Measurements from ENCODE around the gene SLC6A6.

Gene SLC6A6

DNA sequence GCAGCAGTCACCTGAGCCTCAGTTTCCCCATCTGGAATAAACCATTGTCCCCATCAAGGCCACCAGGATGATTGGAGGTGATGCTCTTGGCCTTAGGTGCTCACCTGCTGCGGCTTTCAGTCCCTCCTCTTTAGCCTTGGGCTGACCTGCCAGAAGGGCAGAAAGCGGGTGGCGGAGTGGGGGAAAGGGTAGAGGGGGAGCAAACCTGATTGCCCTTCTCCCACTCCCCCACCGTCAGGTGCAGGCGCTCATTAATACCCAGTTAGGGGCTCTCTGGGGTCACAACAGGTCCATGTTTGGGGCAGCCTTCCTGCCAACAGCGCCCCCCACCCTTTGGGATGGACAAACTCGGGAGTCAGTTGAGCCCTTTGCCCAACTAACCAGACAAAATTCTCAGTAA, 87.2 kb downstream of the SLC6A6 start:
- no peak for FAIRE-seq

DNA sequence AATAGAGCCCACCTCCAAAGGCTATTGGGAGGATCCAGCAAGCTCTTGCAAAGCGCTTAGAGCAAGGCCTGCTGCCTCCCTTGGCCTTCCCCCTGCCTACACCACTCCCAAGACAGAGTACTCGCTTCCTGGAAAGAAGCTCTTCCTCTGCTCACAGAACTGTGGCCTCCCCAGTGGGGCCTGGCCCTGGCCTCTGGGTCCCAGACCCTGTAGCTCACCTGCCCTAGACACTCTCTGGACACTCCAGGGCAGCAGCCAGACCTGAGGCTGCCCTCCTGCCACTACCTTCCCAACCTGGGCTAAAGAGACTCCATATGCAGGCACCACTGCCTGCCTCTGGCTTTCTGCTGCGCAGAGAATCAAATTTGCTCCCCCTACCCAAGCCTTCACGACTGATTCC, 87.8 kb downstream of the SLC6A6 start:
- FAIRE-seq, result no peak

DNA sequence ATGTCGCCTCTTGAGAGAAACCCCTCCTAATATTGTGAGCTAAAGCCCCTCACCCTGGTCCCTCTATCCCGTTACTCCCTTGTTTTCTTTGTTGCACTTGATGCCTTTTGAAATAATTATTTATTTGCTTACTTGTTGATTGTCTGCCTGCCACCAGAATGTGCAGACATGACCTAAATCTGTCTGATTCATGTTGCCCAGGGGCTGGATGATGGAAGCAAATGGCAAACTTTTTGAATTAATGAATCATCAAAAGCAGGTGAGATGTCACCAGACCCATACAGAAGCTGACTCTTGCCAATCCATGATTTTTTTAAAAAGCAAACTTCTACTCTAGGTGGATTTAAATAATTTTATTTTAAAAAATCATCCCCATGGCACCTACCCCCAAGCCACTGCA, 88.4 kb downstream of the SLC6A6 start:
- FAIRE-seq, result no peak

DNA sequence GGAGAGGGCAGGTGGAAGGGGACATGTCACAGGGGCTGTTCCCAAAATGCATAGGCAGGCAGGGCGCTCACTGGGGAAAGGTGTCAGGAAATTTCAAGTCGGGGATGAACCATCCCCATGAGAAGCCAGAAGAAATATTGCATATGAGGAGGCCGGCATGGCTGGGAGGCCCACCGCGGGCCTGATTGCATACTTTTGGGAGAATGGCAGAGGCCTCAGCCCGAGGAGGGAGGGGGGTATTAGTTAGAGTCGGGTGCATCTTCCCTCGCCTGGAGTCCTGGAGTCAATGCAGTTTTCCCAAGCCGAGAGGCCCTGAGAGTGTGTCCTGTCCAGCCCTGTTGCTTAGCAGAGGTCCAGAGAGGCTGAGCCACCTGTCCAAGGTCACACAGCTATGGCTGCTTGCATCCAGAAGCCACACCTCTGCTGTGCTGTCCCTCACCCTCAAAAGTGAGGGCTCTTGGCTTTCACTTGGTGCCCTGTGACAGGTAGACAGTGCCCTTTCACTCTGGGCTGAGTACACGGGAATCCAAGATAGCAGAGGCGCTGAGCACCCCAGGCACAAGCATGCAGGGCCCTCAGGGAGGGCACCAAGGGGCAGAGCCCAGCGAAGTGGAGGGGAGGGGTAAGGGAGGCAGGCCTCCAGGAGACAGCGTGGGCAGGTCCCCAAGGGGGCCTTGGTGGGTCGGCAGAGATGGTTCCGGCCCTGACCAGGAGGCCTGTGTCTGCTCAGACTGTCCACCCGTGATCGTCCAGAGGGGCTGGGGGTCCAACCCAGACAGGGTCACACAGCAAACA, 89.2 kb downstream of the SLC6A6 start:
- FAIRE-seq, result no peak

DNA sequence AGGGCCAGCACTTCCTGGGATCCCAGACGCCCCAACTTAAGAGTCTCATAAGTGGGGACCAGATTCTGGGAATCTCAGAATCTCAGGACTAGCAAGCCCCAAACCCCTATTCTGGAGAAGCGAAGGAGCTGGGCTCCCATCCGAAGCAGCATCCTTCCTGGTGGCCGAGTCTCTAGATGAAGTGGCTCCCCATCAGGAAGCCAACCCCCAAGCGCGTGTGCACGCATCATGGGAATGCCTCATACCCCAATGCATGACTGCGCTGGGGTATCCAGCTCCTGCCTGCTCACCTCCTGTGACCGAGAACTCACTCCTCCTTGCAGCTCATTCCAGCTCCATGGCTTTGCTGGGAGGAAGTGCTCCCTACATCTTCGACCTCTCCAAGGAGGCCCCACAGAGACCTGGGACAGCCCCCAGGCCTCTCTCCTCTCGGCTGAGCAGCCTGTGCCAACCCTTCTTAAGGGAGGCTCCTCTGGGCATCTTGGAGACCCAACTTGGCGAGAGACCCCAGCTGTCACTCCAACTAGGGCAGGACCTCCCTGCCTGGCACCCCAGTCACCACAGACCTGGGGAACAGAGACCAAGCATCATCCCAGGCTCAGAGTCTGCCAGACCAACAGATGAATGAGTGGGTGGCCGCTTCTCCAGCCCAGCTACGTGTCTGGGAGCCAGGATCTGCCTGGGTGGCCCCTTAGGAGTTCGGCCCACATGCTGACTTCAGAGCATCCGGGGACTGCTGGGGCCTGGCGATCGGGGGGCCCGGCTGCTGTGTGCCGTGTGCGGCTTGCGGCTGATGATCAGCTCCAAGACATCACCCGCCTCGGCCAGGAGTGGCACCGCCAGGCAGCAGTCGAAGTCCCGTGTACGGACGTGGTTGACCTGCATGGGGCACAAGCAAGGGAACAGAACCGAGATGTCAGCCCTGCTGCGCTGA, 90.8 kb downstream of the SLC6A6 start:
- no peak for FAIRE-seq

DNA sequence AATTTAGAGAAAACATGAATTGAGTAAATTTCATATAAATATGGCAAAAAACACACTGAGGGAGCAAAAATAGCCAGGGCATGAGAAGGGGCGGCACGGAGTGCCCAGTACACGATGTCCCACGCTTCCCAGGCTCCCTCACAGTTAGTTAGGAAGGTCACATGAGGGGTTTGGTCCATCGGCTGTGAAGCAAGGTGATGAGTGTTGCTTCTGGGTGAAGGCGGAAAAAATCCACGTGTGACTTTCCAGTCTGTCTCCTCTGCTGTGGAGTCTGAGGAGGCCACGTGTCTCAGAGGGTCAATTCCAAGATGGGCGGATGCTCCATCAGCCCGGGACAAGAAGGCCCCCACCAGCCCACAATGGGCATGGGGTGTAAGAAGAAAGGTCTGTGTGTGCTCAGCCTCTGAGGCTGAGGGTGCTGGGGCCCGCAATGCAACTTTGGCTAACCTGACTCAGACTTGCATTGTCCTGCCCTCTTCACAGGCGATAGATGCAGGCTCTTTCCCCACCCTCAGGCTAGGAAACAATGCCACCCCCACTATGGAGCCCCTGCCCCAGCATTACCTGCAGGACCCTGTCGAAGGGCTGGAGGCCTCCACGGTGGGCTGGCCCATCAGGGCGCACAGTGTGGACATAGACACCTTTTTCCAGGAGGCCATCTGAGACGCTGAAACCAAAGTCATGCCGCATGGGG, 92.0 kb downstream of the SLC6A6 start:
- no peak for FAIRE-seq

DNA sequence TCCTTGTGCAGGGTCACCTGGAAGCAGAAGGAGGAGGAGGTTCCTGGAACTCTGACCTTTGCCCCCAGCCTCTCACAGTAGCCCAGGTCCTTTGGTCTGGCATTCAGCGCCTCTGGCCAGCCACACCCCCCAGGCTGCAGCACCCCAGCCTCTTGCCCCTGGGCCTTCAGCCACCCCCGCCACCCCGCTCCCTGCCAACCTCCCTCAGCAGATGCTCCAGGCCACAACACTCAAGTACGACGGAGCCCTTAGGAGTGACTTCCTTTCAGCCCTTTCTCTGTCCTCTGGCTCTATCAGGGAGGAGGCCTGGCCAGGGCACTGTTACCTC, 92.5 kb downstream of the SLC6A6 start:
- FAIRE-seq, result no peak

DNA sequence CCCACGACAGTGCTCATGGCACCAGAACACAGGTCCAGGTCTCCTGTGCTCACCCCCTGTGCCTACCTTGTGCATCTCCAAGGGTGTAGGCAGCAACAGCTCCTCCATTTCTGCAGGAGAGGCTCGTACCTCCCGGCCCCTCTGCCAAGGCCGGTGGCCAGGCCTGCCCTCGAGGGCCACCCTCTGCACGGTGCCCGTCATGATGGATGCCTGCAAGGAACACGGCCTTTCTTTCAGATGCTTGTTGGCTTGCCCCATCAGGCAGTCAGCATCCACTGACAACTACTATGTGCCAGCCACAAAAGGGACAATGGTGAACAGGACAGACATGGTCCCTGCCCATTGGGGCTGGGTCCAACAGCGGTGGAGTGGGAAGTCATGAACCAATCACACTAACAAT, 93.9 kb downstream of the SLC6A6 start:
- FAIRE-seq, result no peak

DNA sequence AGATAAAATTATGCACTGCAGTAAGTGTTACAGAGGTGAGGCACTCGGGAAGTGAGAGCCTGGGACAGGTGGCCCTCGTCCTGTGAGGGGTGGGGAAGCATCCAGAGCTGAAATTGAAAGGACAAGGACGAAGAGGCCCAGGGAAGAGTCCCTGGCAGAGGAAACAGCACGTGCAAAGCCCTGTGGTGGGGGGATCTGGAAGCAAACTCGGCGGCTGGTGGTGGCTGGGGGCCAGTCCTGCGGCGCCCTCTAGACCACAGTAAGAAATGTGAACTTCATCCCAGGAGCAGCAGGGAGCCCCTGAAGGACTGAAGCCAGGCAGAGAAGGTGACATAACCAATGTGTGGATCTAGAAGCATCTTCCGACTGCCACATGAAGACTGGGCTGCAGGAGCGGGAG, 94.9 kb downstream of the SLC6A6 start:
- no peak for FAIRE-seq

DNA sequence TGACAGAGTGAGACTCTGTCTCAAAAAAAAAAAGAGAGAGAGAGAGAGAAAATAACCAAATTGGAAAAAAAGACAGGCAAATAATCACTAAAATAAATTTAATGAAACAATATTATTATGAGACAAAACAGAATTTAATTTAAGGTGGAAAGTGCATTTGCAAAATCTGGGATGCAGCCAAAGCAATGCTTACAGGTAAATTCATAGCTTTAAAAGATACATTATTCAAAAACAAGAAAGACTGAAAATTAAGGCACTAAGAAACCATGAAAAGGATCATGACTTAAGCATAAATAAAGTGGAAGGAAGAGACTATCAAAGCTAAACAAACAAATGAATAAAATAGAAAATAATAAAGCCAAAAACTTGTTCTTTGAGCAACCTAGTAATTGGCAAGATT, 100.1 kb downstream of the SLC6A6 start:
- FAIRE-seq, result no peak

DNA sequence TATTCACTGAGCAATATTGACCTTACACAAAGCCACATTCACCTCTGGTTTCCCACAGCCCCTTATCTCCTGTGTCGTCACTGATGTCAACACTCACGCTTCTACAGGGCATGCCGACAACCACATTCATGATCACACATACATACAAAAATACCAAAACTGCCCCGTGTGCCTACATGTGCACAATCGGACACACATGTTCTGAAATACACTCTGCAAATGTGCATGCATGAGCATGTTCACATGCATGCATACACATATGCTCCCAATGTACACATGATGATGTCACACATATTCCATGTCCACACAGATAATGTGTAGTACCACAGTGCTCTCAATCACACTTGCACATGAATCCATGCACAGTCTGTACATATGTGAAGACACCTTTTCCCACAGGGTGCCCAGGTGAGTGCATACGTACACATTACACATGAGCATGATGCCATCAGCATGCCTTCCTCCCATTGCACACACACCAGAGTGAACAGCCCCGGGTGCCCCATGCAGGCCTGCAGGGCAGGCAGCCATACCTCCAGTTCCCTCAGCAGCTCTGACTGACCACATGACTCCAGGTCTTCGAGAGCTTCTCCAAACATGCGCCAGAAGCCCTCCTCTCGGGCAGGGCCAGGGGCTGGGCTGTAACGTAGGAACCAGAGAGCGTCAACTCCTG, 100.8 kb downstream of the SLC6A6 start:
- no peak for FAIRE-seq

DNA sequence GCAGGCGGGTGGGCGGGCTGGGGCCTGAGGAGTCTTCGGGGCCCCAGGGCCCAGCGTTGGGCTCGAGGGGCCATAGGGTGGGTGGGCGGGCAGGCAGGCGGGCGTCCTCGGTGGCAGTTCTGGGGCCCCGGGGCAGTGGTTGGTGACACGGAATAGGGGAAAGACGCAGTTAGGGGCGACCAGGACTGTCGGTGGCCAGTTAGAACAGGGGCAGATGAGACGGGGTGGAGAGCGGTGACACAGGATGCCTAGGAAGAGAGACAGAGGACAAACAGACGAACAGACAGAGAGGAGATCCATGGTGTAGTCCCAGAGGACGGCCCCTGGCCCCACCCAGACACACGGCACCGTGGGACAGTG, 101.3 kb downstream of the SLC6A6 start:
- no peak for FAIRE-seq

DNA sequence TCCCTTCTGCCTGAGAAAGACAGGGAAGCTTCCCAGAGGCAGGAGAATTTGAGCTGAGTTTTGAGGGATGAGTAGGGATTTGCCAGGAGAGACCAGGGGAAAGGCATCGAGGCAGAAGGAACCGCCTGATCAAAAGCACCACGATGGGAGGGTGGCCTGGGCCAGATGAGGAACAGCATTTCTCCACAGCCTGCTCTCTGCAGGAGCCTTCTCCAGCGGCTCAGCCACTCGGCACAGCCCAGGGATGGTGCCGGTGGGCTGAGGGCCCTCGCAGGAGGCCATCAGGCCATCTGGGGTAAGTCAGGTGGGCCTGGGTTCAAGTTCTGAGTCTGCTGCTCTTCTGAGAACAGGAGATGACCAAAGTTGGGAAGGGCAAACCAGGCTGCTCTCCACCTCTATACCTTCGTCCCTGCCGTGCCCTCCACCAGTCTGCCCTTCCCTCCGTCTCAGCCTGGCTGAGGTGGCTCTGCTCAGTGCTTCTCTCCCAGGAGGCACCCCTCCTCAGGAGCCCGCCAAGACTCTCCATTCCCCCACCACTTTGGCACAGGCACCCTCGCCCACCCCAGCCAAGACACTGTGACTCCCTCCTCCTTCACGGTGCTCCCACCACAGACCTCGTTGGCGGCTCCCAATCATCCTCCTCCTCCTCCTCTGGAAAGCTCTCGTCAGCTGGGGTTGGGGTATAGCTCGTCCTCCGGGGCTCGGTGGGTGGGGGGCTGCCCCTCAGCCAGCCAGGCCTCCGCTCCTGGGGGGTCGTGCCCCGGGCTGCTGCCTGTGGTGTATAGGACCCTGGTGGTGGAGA, 102.8 kb downstream of the SLC6A6 start:
- FAIRE-seq, result no peak

DNA sequence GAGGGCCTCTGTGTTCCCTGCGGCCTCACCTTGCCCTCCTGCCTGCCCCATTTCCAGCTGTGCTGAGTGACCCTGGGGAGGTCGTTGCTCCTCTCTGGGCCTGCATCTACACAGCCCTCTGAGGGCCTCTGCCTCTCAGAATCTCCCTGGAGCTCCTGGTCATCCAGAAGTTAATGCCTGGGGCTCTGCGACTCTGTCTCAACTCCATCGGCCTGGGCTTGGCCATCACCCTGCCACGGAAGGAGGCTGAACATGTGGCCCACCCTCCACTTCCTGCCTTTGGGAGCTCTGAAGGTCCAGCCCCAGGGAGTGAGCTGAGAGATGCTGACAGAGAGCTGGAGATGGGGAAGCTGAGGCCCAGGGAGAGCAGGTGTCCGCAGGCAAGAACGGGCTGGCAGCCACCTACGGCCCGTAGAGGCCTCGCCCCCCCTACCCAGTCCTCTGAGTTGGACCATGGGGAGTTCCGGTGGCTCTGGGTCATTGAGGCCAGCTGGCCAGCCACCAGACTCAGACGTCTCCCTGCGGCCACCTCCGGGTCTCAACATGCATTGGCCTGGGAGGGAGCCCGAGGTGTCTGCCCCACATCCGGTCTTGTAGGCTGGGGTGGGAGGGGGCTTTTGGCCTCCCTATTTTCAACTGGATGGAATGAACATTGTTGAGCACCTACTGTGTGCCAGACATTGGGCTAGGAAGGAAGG, 103.5 kb downstream of the SLC6A6 start:
- no peak for FAIRE-seq

DNA sequence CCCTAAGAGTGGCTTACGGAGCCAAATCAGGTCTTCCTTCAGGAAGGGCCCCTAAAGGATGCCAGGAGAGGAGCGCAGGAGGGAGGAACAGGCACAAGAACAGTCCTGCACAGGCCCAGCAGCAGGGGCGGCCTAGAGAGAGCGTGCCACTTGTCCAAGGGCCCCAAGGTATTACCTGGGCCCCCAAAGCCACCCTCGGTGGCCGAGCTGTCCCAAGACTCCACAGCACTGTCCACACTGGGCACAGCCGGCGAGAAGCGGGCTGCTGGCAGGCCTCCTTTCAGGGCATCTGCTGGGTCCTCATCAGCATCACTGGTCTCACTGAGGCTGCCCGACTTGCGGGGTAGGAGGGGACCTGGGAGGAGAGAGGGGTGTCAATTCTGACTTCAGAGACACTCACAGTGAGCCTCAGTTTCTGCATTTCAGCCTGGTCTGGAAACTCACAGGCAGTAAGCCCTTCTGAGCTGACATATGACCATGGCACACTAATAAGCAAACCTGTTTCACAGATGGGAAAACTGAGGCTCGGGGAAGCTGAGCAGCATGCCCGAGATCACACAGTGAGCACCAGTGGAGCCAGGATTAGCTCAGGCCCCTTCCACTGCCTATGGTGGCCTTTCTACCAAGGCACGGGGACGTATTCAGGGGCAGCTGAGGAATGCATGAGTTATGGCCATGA, 104.4 kb downstream of the SLC6A6 start:
- FAIRE-seq, result no peak

DNA sequence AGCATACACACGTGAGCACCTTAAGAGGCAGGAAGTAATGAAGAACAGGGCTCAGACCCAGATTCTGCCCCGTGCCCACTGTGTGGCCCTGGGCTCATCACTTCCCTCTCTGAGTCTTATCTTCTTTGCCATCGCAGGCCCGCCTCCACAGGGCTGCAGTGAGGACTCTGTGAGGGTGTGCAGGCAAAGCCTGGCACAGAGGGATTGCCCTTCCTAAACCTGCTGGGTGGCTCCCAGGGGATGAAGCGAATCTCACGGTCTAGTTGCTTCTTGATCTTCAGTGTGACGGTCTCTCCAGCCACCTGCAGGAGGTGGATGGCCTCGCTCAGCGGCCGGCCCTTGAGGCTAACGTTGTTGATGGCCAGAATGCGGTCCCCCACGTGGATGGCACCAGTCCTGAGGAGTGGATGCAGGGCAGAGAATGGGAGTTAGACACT, 104.9 kb downstream of the SLC6A6 start:
- FAIRE-seq, result no peak

DNA sequence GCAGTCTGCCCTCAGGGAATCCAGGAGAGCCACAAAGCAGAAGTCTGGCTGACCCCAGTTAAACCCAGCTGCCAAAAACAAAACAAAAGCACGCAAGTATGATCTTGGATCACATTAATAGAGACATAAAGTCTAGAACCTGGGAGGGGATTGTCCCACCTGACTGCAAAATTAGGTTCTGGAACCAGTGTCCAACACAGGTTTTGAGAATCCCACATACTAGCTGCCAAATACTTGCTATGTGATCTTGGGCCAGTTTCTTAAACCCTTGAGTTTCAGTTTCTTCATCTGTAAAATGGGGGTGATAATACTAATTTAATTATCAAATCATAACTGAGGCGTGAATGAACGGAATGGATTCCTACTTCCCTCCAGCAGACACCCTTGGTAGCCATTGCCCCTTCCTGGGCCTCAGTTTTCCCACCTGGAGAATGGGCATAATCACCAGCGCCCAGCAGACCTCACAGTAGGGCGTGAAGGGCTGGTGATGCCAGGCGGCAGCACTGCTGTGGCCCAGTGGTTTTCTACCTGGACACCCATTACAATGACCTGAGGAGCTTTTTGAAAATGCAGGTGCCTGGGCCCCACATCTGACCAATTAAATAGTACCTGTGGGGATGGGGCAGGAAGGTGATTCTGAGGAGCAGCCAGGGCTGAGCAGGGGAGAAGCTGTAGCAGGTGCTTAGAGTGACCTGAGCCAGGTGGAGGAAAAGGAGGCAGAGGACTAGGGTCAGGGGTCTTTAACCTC, 105.5 kb downstream of the SLC6A6 start:
- no peak for FAIRE-seq

DNA sequence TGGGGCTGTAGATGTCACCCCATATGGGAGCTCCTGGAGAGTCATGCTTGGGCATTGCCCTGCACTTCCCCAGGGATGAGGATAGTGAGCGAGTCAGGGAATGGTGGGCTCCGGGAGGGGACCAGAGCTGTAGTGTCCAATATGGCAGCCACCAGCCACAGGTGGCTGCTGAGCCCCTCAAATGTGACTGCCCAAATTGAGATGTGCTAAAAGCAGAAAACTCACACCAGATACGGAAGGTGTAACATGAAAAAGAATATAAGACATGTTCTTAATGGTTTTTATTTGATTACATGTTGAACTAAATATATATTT, 106.1 kb downstream of the SLC6A6 start:
- no peak for FAIRE-seq

DNA sequence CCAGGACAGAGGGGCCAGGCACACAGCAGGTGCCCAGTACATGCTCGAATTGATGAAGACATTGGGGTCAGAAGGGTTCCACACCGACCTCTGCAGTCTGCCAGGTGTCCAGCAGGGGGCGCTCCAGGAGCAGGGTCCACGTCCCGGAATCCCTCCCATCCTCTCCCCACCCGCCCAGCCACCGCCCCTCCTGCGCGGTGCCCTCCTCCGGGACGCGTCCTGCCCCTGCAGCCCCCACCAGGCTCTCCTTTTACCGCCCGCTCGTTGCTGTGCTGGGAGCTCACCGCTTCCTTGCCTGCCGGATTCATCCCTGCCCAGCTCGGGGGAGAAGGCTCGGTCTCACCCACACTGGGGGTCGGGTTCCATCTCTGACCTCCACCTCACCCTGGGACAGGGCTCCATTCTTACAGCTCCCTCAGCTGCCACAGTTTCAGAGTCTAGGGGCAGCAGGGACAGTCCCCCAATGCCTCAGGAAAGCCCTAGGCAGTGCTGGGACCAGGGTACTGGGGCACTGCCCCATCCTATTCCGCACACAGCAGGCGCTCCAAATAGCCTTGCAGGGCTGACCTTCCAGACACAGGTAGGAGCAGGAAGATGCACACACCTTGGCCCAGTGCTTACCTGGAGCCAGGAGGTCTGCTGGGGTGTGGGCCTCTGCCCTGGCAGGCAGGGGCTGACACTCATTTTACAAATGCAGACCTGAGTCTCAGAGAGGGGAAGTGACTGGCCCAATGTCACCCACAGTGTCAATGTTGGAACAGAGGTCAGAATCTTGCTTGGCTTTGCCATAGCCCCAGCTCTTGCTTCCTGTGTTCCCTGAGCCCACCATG, 106.8 kb downstream of the SLC6A6 start:
- no peak for FAIRE-seq

DNA sequence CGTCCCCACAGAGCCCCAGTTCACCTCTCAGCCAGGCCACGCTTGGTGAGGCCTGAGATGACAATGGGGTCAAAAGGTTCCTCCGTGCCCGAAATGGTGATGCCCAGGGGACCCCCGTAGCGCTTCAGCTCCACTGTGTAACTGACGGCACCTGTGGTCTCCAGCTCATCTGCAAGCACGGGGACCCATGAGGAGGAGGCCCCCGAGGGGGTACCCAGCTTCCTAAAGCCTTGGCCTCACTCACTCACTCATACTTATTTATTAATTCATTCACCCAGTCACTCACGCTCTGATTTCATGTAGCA, 107.3 kb downstream of the SLC6A6 start:
- no peak for FAIRE-seq
